Smooth muscle cell (in vitro differentiated cells): ENCODE results near the gene CLDN5. TPM values are rescaled to one million over a fixed set of nuclear protein-coding genes. Genes with fewer than 3 reads are reported as not detected.

ENCODE experiments used
- DNase-seq: peaks from one replicate; lab custom pipeline; 2025; ENCODE audit not compliant: unreplicated experiment; lab: John Stamatoyannopoulos, UW
- H2AFZ ChIP-seq: fragments of 200-600 bp; sonication (generic); 2 replicates; pipeline ENCODE4 v1.6.0; 2016; ENCODE audit warnings: antibody characterized with exemption, low read depth, mild to moderate bottlenecking
- H3F3A ChIP-seq: fragments of 200-600 bp; sonication (generic); 2 replicates; pipeline ENCODE4 v1.6.0; 2017; ENCODE audit warnings: antibody characterized with exemption, low read depth
- H3K27ac ChIP-seq: fragments of 200-600 bp; sonication (generic); 2 replicates; pipeline ENCODE4 v1.5.1; 2016; ENCODE audit warnings: low read depth, mild to moderate bottlenecking
- H3K27me3 ChIP-seq: fragments of 200-600 bp; sonication (generic); 2 replicates; pipeline ENCODE4 v1.6.1; 2016; ENCODE audit warnings: low read depth, mild to moderate bottlenecking
- H3K36me3 ChIP-seq: fragments of 200-600 bp; sonication (generic); 2 replicates; pipeline ENCODE4 v1.5.1; 2016; ENCODE audit warnings: low read depth
- H3K4me1 ChIP-seq: fragments of 200-600 bp; sonication (generic); 2 replicates; pipeline ENCODE4 v1.5.1; 2016; ENCODE audit warnings: low read depth
- H3K4me2 ChIP-seq: fragments of 200-600 bp; sonication (generic); 2 replicates; pipeline ENCODE4 v1.6.0; 2016; ENCODE audit warnings: mild to moderate bottlenecking
- H3K4me3 ChIP-seq: fragments of 200-600 bp; sonication (generic); 2 replicates; pipeline ENCODE4 v1.5.1; 2016; ENCODE audit warnings: mild to moderate bottlenecking
- H3K79me2 ChIP-seq: fragments of 200-600 bp; sonication (generic); 2 replicates; pipeline ENCODE4 v1.6.0; 2016; ENCODE audit warnings: low read depth, mild to moderate bottlenecking
- H3K9ac ChIP-seq: fragments of 200-600 bp; sonication (generic); 2 replicates; pipeline ENCODE4 v1.6.0; 2016; ENCODE audit warnings: low read depth
- H3K9me3 ChIP-seq: fragments of 200-600 bp; sonication (generic); replicated peaks from 2 replicates; pipeline ENCODE4 v1.5.1; 2016; ENCODE audit warnings: low read depth
- H4K20me1 ChIP-seq: fragments of 200-600 bp; sonication (generic); 2 replicates; pipeline ENCODE4 v1.6.0; 2016; ENCODE audit warnings: low read depth
- CTCF ChIP-seq: fragments of 200-600 bp; sonication (generic); IDR thresholded peaks from 2 replicates; pipeline ENCODE4 v1.5.1; 2017; ENCODE audit warnings: borderline replicate concordance, mild to moderate bottlenecking, antibody characterized with exemption; ENCODE audit not compliant: insufficient read depth, poor library complexity, severe bottlenecking
- WGBS: methylation state at CpG from one replicate; pipeline ENCODE4 v1.1.7; 2016; ENCODE audit warnings: low lambda C conversion rate; 5-methylcytosine and 5-hydroxymethylcytosine counted together
- polyA plus RNA-seq: library from polyadenylated mRNA; unstranded; fragments of >200 nt; fragmentation: Nextera tagmentation; extraction: Ambion mirVana; gene quantifications from 2 replicates; pipeline ENCODE4 v1.2.1, GENCODE V29; 2016
- total RNA-seq: library from RNA; depleted of rRNA; stranded (reverse); fragments of >200 nt; gene quantifications from 2 replicates; pipeline ENCODE4 v1.2.3, GENCODE V29; 2014

The CLDN5 gene
- total and polyA plus RNA-seq, 2 experiments from 2014 or later, result 0.11 TPM; not detected in 1

DNA sequence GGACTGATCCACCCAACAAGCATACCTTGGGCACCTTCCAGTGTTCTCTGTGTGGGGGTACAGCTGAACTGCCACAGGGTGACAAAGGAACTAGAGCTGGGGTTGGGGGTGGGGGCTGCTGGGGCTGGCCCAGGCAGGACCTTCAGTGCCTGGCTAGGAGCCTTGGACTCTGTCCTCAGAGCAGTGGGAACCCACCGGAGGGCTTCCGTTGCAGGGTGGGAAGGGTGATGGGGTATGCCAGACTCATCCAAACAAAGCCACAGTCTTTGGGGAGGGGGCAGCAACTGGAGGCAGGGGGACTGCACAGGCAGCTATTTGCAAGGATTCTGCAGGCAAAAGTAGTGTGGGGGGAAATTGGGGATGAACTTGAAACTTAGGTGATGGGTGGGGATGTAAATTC is 35.7 kb upstream of the CLDN5 start:
- no peaks in the 10 kb centered on the region for H3F3A ChIP-seq
- no peak for TF ChIP-seq CTCF
- no peak overlapping the region for H3K9ac ChIP-seq
- no peak for DNase-seq
- no peak overlapping the region for H3K4me3 ChIP-seq
- H4K20me1 ChIP-seq, result no peaks in the 10 kb centered on the region
- H2AFZ ChIP-seq, result no peak overlapping the region
- no peak overlapping the region for H3K4me2 ChIP-seq
- no peaks in the 10 kb centered on the region for H3K9me3 ChIP-seq
- no peak overlapping the region for H3K27ac ChIP-seq
- H3K27me3 ChIP-seq, result no peaks in the 10 kb centered on the region
- no peaks in the 10 kb centered on the region for H3K79me2 ChIP-seq
- H3K36me3 ChIP-seq, result no peaks in the 10 kb centered on the region
- H3K4me1 ChIP-seq, result no peaks in the 10 kb centered on the region
- 100% methylated on average over 2 of the region's 2 CpGs for WGBS

GRCh38 chr22:19559324-19559811 is 35.2 kb upstream of the CLDN5 start:
- no peak overlapping the region for H3K27ac ChIP-seq
- TF ChIP-seq CTCF, result no peak
- H4K20me1 ChIP-seq, result no peaks in the 10 kb centered on the region
- no peaks in the 10 kb centered on the region for H3K9me3 ChIP-seq
- H3K4me1 ChIP-seq, result no peaks in the 10 kb centered on the region
- H3K27me3 ChIP-seq, result no peaks in the 10 kb centered on the region
- H3K9ac ChIP-seq, result no peak overlapping the region
- H3K4me3 ChIP-seq, result no peak overlapping the region
- DNase-seq, result no peak
- H3K36me3 ChIP-seq, result no peaks in the 10 kb centered on the region
- H3K4me2 ChIP-seq, result no peak overlapping the region
- H3F3A ChIP-seq, result no peaks in the 10 kb centered on the region
- 78% methylated on average over 9 of the region's 9 CpGs for WGBS
- H3K79me2 ChIP-seq, result no peaks in the 10 kb centered on the region
- H2AFZ ChIP-seq, result no peak overlapping the region

DNA sequence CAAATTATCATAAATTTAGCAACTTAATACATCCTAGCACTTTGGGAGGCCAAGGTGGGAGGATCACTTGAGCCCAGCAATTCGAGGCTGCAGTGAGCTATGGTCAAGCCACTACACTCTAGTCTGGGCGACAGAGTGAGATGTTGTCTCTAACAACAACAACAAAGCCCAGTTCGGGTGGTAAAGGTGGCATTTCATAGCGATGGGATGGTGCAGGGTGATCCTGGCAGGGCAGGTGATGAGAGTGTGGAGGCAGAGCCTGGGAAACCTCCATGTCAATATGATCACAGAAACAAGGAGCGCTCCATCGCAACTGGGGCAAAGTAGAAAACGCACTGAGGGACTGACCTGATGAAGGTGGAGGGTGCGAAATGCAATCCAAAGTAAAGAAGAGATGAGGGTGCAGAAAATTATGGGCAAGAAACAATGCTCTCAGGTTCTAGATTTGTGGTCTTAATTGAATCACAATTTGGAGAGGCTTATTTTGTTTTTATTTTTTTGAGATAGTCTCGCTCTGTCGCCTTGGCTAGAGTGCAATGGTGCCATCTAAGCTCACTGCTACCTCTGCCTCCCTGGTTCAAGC is 32.8 kb upstream of the CLDN5 start:
- Histone ChIP-seq H3K36me3 (no peaks in the 10 kb centered on the region), H3K9me3 (no peaks in the 10 kb centered on the region), H4K20me1 (no peaks in the 10 kb centered on the region), H3K4me2 (no peak overlapping the region), H3K79me2 (no peaks in the 10 kb centered on the region), H3K27ac (no peak overlapping the region), H3K27me3 (no peaks in the 10 kb centered on the region), H3K4me3 (no peak overlapping the region), H3K4me1 (no peaks in the 10 kb centered on the region), H3K9ac (no peak overlapping the region), H3F3A (no peaks in the 10 kb centered on the region), H2AFZ (no peak overlapping the region)
- no peak for TF ChIP-seq CTCF
- WGBS, result 95% methylated on average over 10 of the region's 10 CpGs
- no peak for DNase-seq

GRCh38 chr22:19555651-19556050 is 31.4 kb upstream of the CLDN5 start:
- Histone ChIP-seq H3K4me1 (no peaks in the 10 kb centered on the region), H2AFZ (no peak overlapping the region), H3K9me3 (no peaks in the 10 kb centered on the region), H3K27ac (no peak overlapping the region), H3K9ac (no peak overlapping the region), H3F3A (no peaks in the 10 kb centered on the region), H3K27me3 (no peaks in the 10 kb centered on the region), H3K36me3 (no peaks in the 10 kb centered on the region), H3K79me2 (no peaks in the 10 kb centered on the region), H3K4me3 (no peak overlapping the region), H3K4me2 (no peak overlapping the region), H4K20me1 (no peaks in the 10 kb centered on the region)
- no peak for DNase-seq
- TF ChIP-seq CTCF, result no peak
- 93% methylated on average over 6 of the region's 6 CpGs for WGBS
